GM12878 (cell line): Measurements from ENCODE around the gene PIK3C2B. TPM values are rescaled to one million over a fixed set of nuclear protein-coding genes. Genes with fewer than 3 reads are reported as not detected.
A peak's percentile ranks its signal among the peaks of the same experiment; 100 is the strongest.

Experiments
- ATAC-seq: fragments of 200-7000 bp; cut with Tn5 transposase; 3 replicates; pipeline ENCODE4 v1.9.1; 2020; ENCODE audit warnings: mild to moderate bottlenecking, moderate library complexity
- BruUV-seq: library from RNA; stranded (reverse); fragments of 400-500 nt; replicated peaks from 2 replicates; lab custom pipeline; 2021; lab: Mats Ljungman, UMichigan
- CTCF ChIA-PET: fragments of 300-600 bp; sonication (Branson Sonifier 250); formaldehyde crosslinking; extraction: SDS; loops from one replicate; lab custom pipeline; 2021; ENCODE audit warnings: inconsistent platforms; lab: Yijun Ruan, JAX
- POLR2A ChIA-PET: fragments of 350-600 bp; formaldehyde crosslinking; extraction: SDS; loops from one replicate; lab custom pipeline; 2021; ENCODE audit warnings: inconsistent platforms; lab: Charles Lee
- RAD21 ChIA-PET: fragments of 300-600 bp; sonication (Branson Sonifier 250); formaldehyde crosslinking; loops from one replicate; lab custom pipeline; 2023; ENCODE audit warnings: antibody characterized with exemption; ENCODE audit not compliant: unreplicated experiment; lab: Charles Lee
- SMC1A ChIA-PET: fragments of 300-600 bp; sonication (Branson Sonifier 250); formaldehyde crosslinking; loops from one replicate; lab custom pipeline; 2023; ENCODE audit not compliant: unreplicated experiment, uncharacterized antibody; lab: Charles Lee
- DNase-seq: peaks from one replicate; pipeline ENCODE4 v3.0.0-alpha.2; 2011; ENCODE audit warnings: low read depth, low spot score
- FAIRE-seq: peaks from 3 replicates; lab custom pipeline; 2011; peaks lifted over from hg19 to GRCh38; lab: Jason Lieb, UNC
- H2AFZ ChIP-seq: 2 replicates; pipeline ENCODE4 v1.6.0; 2011; ENCODE audit warnings: low read depth, low read length, control low read depth; ENCODE audit not compliant: control insufficient read depth
- H3K27ac ChIP-seq: 2 replicates; pipeline ENCODE4 v1.5.1; 2011; ENCODE audit warnings: control low read depth; ENCODE audit not compliant: control insufficient read depth, insufficient read depth
- H3K27me3 ChIP-seq, 2 experiments: replicated peaks in 1 of 2; 2 replicates each; pipeline versions ENCODE4 v1.6.0 to v1.6.1; 2011; ENCODE audit warnings: low read length in 1 of 2; ENCODE audit not compliant: control insufficient read depth in 2 of 2, insufficient read depth in 2 of 2
- H3K36me3 ChIP-seq, 2 experiments: 2 replicates each; pipeline ENCODE4 v1.5.1; 2011; ENCODE audit warnings: low read length in 1 of 2; ENCODE audit not compliant: control insufficient read depth in 2 of 2, insufficient read depth in 2 of 2
- H3K4me1 ChIP-seq: 2 replicates; pipeline ENCODE4 v1.6.1; 2011; ENCODE audit warnings: mild to moderate bottlenecking, low read length, moderate library complexity, mixed read lengths; ENCODE audit not compliant: control insufficient read depth, insufficient read depth
- H3K4me2 ChIP-seq: 2 replicates; pipeline ENCODE4 v1.6.0; 2011; ENCODE audit warnings: control low read depth; ENCODE audit not compliant: control insufficient read depth, insufficient read depth
- H3K4me3 ChIP-seq: fragments of 200-600 bp; sonication (generic); 2 replicates; pipeline ENCODE4 v1.5.1; 2016
- H3K79me2 ChIP-seq: 2 replicates; pipeline ENCODE4 v1.6.0; 2011; ENCODE audit warnings: low read length; ENCODE audit not compliant: control insufficient read depth, insufficient read depth
- H3K9ac ChIP-seq: 2 replicates; pipeline ENCODE4 v1.8.0; 2011; ENCODE audit warnings: low read length, control low read depth, mixed read lengths; ENCODE audit not compliant: control insufficient read depth, insufficient read depth
- H3K9me3 ChIP-seq: replicated peaks from 3 replicates; pipeline ENCODE4 v1.5.1; 2011; ENCODE audit warnings: mild to moderate bottlenecking, low read length; ENCODE audit not compliant: control insufficient read depth, insufficient read depth
- H4K20me1 ChIP-seq: 2 replicates; pipeline ENCODE4 v1.6.0; 2011; ENCODE audit not compliant: control insufficient read depth, insufficient read depth
- BHLHE40 ChIP-seq, 2 experiments: fragments of 450-650 bp in 1 of 2; IDR thresholded peaks; 2 replicates each; pipeline ENCODE4 v1.6.1; 2011 to 2017; ENCODE audit warnings: low read depth in 2 of 2, borderline replicate concordance in 1 of 2, improper control_type of control experiment in 1 of 2, low read length in 1 of 2, mild to moderate bottlenecking in 1 of 2
- BMI1 ChIP-seq: fragments of 450-650 bp; IDR thresholded peaks from 2 replicates; pipeline ENCODE4 v1.6.1; 2016; ENCODE audit warnings: mild to moderate bottlenecking, moderate library complexity, borderline replicate concordance
- DPF2 ChIP-seq: fragments of 450-650 bp; IDR thresholded peaks from 2 replicates; pipeline ENCODE4 v1.6.1; 2017; ENCODE audit warnings: mild to moderate bottlenecking
- EGR1 ChIP-seq, 2 experiments: IDR thresholded peaks; 1 replicate in 1 of 2; 2 replicates in 1 of 2; pipeline ENCODE4 v1.6.1; 2011 to 2012; ENCODE audit warnings: low read depth in 2 of 2, low read length in 2 of 2, borderline replicate concordance in 1 of 2, mild to moderate bottlenecking in 1 of 2, moderate library complexity in 1 of 2
- IKZF1 ChIP-seq: fragments of 450-650 bp; conservative IDR thresholded peaks from 2 replicates; pipeline ENCODE4 v1.6.1; 2017; ENCODE audit warnings: antibody characterized with exemption, mild to moderate bottlenecking
- MTA3 ChIP-seq: IDR thresholded peaks from 2 replicates; pipeline ENCODE4 v1.6.1; 2012; ENCODE audit warnings: low read length, inconsistent platforms, borderline replicate concordance
- RAD21 ChIP-seq: IDR thresholded peaks from 2 replicates; pipeline ENCODE4 v1.6.1; 2011; ENCODE audit warnings: mild to moderate bottlenecking, low read depth, low read length, moderate library complexity; ENCODE audit not compliant: insufficient read depth
- RUNX3 ChIP-seq: IDR thresholded peaks from 2 replicates; pipeline ENCODE4 v1.6.1; 2012; ENCODE audit warnings: low read length, inconsistent platforms
- SIN3A ChIP-seq: IDR thresholded peaks from 2 replicates; pipeline ENCODE4 v1.6.1; 2012; ENCODE audit warnings: low read depth, low read length, improper control_type of control experiment
- SP1 ChIP-seq: IDR thresholded peaks from one replicate; pipeline ENCODE4 v1.6.1; 2011; ENCODE audit warnings: low read depth, low read length
- YBX1 ChIP-seq: fragments of 450-650 bp; IDR thresholded peaks from 2 replicates; pipeline ENCODE4 v1.6.1; 2016; ENCODE audit warnings: antibody characterized with exemption
- ZNF24 ChIP-seq: fragments of 450-650 bp; IDR thresholded peaks from 2 replicates; pipeline ENCODE4 v1.6.1; 2017; ENCODE audit warnings: antibody characterized with exemption, mild to moderate bottlenecking
- WGBS: methylation state at CpG from one replicate; pipeline ENCODE4 v1.1.6; 2016; ENCODE audit warnings: low lambda C conversion rate; ENCODE audit not compliant: insufficient replicate concordance, insufficient coverage; ENCODE audit errors: missing lambda C conversion rate; 5-methylcytosine and 5-hydroxymethylcytosine counted together
- in situ Hi-C: fragments of 300-500 bp; cut with MboI; formaldehyde crosslinking; loops from 9 replicates; pipeline ENCODE4 v1.14.3; 2018; ENCODE audit warnings: mixed read lengths
- intact Hi-C: fragments of 100-400 bp; cut with micrococcal nuclease; formaldehyde crosslinking; loops from one replicate; pipeline ENCODE4 v1.14.2; 2022; ENCODE audit not compliant: unreplicated experiment
- polyA plus RNA-seq, 11 experiments: library from polyadenylated mRNA; depleted of rRNA in 4 of 11; unstranded in 6 of 11; stranded (reverse) in 5 of 11; fragments of >200 nt; fragmentation: Nextera tagmentation in 4 of 11; fragmentation: Illumina TruSeq in 1 of 11; extraction: Ambion mirVana in 4 of 11; extraction: Trizol in 1 of 11; gene quantifications; 1 replicate in 1 of 11; 2 replicates in 10 of 11; pipeline versions ENCODE4 v1.2.1 to v1.2.3, GENCODE V29; 2011 to 2016; ENCODE audit warnings: inconsistent platforms in 2 of 11, missing spikeins in 2 of 11, low read depth in 1 of 11
- total RNA-seq, 4 experiments: library from RNA; depleted of rRNA in 3 of 4; stranded (reverse); fragments of >200 nt in 3 of 4; fragmentation: Illumina TruSeq in 1 of 4; extraction: Trizol in 1 of 4; gene quantifications; 2 replicates each; pipeline versions ENCODE4 v1.2.1 to v1.2.3, GENCODE V29; 2013 to 2021
- TF ChIP-seq, protein P1 (sequence below): fragments of 450-650 bp; IDR thresholded peaks from 2 replicates; pipeline ENCODE4 v1.6.1; 2018; ENCODE audit warnings: borderline replicate concordance, mild to moderate bottlenecking; ENCODE audit not compliant: partially characterized antibody
- TF ChIP-seq, protein P2 (sequence below): fragments of 450-650 bp; IDR thresholded peaks from 2 replicates; pipeline ENCODE4 v1.6.1; 2017; ENCODE audit warnings: mild to moderate bottlenecking, moderate library complexity
- TF ChIP-seq, protein P3 (sequence below): fragments of 450-650 bp; IDR thresholded peaks from 2 replicates; pipeline ENCODE4 v1.6.1; 2016; ENCODE audit warnings: mild to moderate bottlenecking

Gene PIK3C2B
- total and polyA plus RNA-seq, 10 of the 15 experiments (the other 5 are each of a cell fraction or from before 2014, with no cell fraction given): 2.2 to 38.1 (median 11.4) TPM

DNA sequence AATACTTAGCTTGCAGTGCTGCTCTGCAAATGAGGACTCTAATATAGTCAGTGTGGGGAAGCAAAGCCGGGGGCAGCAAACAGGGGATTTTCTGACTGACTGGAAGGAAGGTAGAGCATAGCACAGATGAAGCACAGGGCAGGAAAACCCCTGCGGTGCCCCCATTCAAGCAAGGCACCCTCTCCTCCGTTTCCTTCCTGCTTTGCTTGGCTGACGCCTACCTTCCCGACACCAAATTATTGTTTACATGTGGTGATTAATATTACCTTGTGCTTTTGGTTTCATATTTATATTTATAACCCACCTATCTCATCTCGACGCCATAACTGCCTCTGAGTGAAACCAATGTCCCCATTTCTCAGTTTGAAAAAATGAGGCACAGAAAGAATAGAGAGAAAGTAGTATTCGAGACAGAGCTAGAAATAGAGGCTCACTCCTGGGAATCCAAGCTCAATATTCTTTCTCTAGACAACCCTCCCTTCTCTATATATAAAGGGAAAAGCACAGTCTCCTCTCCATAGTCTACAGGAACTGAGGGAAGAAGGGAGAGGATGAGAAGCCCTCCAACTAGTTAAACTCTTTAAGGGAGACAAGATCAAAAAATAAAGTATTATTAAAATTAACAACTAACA is 41.3 kb downstream of the PIK3C2B start:
- Histone ChIP-seq H3K79me2 (no peaks in the 10 kb centered on the region), H4K20me1 (no peaks in the 10 kb centered on the region), H3K9me3 (no peaks in the 10 kb centered on the region), H3K36me3 (peaks cover 0 to 7% of the 10 kb centered on the region in 2 experiments; a peak in 3 of 4 replicates), H3K4me2 (peak overlapping the region; percentile 58), H2AFZ (peak overlapping the region; percentile 13; the same call in 1 of the 2 replicates), H3K4me3 (0 out of 2 replicates have a peak overlapping the region, but pooled peaks have one; percentile 9), H3K27ac (peak overlapping the region; percentile 81), H3K9ac (peak overlapping the region; percentile 15; the same call in 1 of the 2 replicates), H3K27me3 (no peaks in the 10 kb centered on the region), H3K4me1 (peaks cover 17% of the 10 kb centered on the region)
- SMC1A ChIA-PET: interaction anchor here (1.4 to 33.8 kb wide), 7 partner anchors 9 to 46 kb away, joined by 3 to 939 read pairs (median 12); partner anchors contain the start of gene PIK3C2B
- ATAC-seq (peak; percentile 97), DNase-seq (peak; percentile 84), FAIRE-seq (peak; percentile 97)
- POLR2A ChIA-PET: interaction anchor here (0.6 to 3.3 kb wide), 9 partner anchors 9 to 62 kb away, joined by 3 to 41 read pairs (median 7); partner anchors contain the start of gene PIK3C2B
- intact Hi-C loops (no loop called here), in situ Hi-C loops (no loop called here)
- CTCF ChIA-PET: interaction anchor here (0.9 to 51.8 kb wide), 4 partner anchors 21 to 112 kb away, joined by 3 to 2021 read pairs (median 56); partner anchors contain the start of gene PIK3C2B
- WGBS: 0% methylated on average over 8 of the region's 8 CpGs
- BruUV-seq: TSS peak; percentile 44
- RAD21 ChIA-PET: interaction anchor here (0.5 to 13.8 kb wide), 10 partner anchors 10 to 353 kb away, joined by 3 to 441 read pairs (median 4); partner anchors contain the start of gene PIK3C2B
- TF ChIP-seq RAD21 (no peak), YBX1 (no peak), SP1 (peak; percentile 50), ZNF24 (no peak), MTA3 (peak; percentile 52; the same call in 1 of the 2 replicates), BMI1 (no peak), RUNX3 (peak; percentile 75), IKZF1 (peak; percentile 85), EGR1 (IDR thresholded peaks at IDR 0.05; ENCODE audit: borderline replicate concordance in 1 of 2, low read depth in 2 of 2, low read length in 2 of 2) (peak in 1 of 2 experiments; percentile 74; a peak in 1 of 3 replicates), DPF2 (peak; percentile 70), SIN3A (no peak), BHLHE40 (IDR thresholded peaks at IDR 0.05; ENCODE audit: borderline replicate concordance in 1 of 2, low read depth in 2 of 2, low read length in 1 of 2) (peak in 1 of 2 experiments; percentile 40; a peak in 1 of 4 replicates)
- TF ChIP-seq, protein P1, sequence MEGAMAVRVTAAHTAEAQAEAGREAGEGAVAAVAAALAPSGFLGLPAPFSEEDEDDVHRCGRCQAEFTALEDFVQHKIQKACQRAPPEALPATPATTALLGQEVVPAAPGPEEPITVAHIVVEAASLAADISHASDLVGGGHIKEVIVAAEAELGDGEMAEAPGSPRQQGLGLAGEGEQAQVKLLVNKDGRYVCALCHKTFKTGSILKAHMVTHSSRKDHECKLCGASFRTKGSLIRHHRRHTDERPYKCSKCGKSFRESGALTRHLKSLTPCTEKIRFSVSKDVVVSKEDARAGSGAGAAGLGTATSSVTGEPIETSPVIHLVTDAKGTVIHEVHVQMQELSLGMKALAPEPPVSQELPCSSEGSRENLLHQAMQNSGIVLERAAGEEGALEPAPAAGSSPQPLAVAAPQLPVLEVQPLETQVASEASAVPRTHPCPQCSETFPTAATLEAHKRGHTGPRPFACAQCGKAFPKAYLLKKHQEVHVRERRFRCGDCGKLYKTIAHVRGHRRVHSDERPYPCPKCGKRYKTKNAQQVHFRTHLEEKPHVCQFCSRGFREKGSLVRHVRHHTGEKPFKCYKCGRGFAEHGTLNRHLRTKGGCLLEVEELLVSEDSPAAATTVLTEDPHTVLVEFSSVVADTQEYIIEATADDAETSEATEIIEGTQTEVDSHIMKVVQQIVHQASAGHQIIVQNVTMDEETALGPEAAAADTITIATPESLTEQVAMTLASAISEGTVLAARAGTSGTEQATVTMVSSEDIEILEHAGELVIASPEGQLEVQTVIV: no peak
- TF ChIP-seq, protein P2, sequence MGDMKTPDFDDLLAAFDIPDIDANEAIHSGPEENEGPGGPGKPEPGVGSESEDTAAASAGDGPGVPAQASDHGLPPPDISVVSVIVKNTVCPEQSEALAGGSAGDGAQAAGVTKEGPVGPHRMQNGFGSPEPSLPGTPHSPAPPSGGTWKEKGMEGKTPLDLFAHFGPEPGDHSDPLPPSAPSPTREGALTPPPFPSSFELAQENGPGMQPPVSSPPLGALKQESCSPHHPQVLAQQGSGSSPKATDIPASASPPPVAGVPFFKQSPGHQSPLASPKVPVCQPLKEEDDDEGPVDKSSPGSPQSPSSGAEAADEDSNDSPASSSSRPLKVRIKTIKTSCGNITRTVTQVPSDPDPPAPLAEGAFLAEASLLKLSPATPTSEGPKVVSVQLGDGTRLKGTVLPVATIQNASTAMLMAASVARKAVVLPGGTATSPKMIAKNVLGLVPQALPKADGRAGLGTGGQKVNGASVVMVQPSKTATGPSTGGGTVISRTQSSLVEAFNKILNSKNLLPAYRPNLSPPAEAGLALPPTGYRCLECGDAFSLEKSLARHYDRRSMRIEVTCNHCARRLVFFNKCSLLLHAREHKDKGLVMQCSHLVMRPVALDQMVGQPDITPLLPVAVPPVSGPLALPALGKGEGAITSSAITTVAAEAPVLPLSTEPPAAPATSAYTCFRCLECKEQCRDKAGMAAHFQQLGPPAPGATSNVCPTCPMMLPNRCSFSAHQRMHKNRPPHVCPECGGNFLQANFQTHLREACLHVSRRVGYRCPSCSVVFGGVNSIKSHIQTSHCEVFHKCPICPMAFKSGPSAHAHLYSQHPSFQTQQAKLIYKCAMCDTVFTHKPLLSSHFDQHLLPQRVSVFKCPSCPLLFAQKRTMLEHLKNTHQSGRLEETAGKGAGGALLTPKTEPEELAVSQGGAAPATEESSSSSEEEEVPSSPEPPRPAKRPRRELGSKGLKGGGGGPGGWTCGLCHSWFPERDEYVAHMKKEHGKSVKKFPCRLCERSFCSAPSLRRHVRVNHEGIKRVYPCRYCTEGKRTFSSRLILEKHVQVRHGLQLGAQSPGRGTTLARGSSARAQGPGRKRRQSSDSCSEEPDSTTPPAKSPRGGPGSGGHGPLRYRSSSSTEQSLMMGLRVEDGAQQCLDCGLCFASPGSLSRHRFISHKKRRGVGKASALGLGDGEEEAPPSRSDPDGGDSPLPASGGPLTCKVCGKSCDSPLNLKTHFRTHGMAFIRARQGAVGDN: peak; percentile 49; the same call in 1 of the 2 replicates
- TF ChIP-seq, protein P3, sequence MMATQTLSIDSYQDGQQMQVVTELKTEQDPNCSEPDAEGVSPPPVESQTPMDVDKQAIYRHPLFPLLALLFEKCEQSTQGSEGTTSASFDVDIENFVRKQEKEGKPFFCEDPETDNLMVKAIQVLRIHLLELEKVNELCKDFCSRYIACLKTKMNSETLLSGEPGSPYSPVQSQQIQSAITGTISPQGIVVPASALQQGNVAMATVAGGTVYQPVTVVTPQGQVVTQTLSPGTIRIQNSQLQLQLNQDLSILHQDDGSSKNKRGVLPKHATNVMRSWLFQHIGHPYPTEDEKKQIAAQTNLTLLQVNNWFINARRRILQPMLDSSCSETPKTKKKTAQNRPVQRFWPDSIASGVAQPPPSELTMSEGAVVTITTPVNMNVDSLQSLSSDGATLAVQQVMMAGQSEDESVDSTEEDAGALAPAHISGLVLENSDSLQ: peak; percentile 68
